WTC11 (cell line): ENCODE results near the gene LMOD2. TPM values are rescaled to one million over a fixed set of nuclear protein-coding genes. Genes with fewer than 3 reads are reported as not detected.

Experiments used
- ATF1 ChIP-seq: sonication (generic); formaldehyde crosslinking; IDR thresholded peaks from 2 replicates; pipeline ENCODE4 v1.8.1; 2023; ENCODE audit warnings: mild to moderate bottlenecking, moderate library complexity, missing genetic modification reagents
- CBFB ChIP-seq: sonication (generic); formaldehyde crosslinking; IDR thresholded peaks from 2 replicates; pipeline ENCODE4 v1.8.1; 2022; ENCODE audit warnings: mild to moderate bottlenecking, low read depth, missing genetic modification reagents
- CREB1 ChIP-seq: sonication (generic); formaldehyde crosslinking; IDR thresholded peaks from 2 replicates; pipeline ENCODE4 v1.8.0; 2023; ENCODE audit warnings: mild to moderate bottlenecking, missing genetic modification reagents
- ELF4 ChIP-seq: sonication (generic); formaldehyde crosslinking; IDR thresholded peaks from 2 replicates; pipeline ENCODE4 v1.8.1; 2022; ENCODE audit warnings: low read depth, mild to moderate bottlenecking, moderate library complexity, missing genetic modification reagents
- ESRRA ChIP-seq: sonication (generic); formaldehyde crosslinking; IDR thresholded peaks from 2 replicates; pipeline ENCODE4 v1.8.1; 2022; ENCODE audit warnings: mild to moderate bottlenecking, missing genetic modification reagents, borderline replicate concordance
- ETV6 ChIP-seq: sonication (generic); formaldehyde crosslinking; IDR thresholded peaks from 2 replicates; pipeline ENCODE4 v1.8.1; 2022; ENCODE audit warnings: mild to moderate bottlenecking, missing genetic modification reagents
- FOXK1 ChIP-seq: sonication (generic); formaldehyde crosslinking; IDR thresholded peaks from 2 replicates; pipeline ENCODE4 v1.8.0; 2022; ENCODE audit warnings: mild to moderate bottlenecking, moderate library complexity, missing genetic modification reagents
- FOXP1 ChIP-seq: sonication (generic); formaldehyde crosslinking; IDR thresholded peaks from 2 replicates; pipeline ENCODE4 v1.8.0; 2022; ENCODE audit warnings: missing genetic modification reagents, mild to moderate bottlenecking, moderate library complexity, borderline replicate concordance
- IRF2 ChIP-seq: sonication (generic); formaldehyde crosslinking; IDR thresholded peaks from 2 replicates; pipeline ENCODE4 v1.8.0; 2022; ENCODE audit warnings: low read depth, missing genetic modification reagents, borderline replicate concordance
- JUN ChIP-seq: sonication (generic); formaldehyde crosslinking; IDR thresholded peaks from 2 replicates; pipeline ENCODE4 v1.8.0; 2023; ENCODE audit warnings: mild to moderate bottlenecking, missing genetic modification reagents
- MXD4 ChIP-seq: fragments of 250-450 bp; sonication (Bioruptor Pico); IDR thresholded peaks from 2 replicates; pipeline ENCODE4 v1.8.0; 2021; ENCODE audit warnings: mild to moderate bottlenecking, moderate library complexity, borderline replicate concordance
- NFE2L1 ChIP-seq: sonication (generic); formaldehyde crosslinking; IDR thresholded peaks from 2 replicates; pipeline ENCODE4 v1.8.1; 2023; ENCODE audit warnings: missing genetic modification reagents
- PRRX2 ChIP-seq: fragments of 250-450 bp; sonication (Bioruptor Pico); IDR thresholded peaks from 2 replicates; pipeline ENCODE4 v1.8.0; 2021; ENCODE audit warnings: mild to moderate bottlenecking
- RELA ChIP-seq: sonication (generic); formaldehyde crosslinking; IDR thresholded peaks from 2 replicates; pipeline ENCODE4 v1.8.1; 2022; ENCODE audit warnings: missing genetic modification reagents, mild to moderate bottlenecking, borderline replicate concordance
- RORB ChIP-seq: fragments of 250-450 bp; sonication (Bioruptor Pico); IDR thresholded peaks from 2 replicates; pipeline ENCODE4 v1.9.0; 2021; ENCODE audit warnings: mild to moderate bottlenecking
- SMAD3 ChIP-seq: sonication (generic); formaldehyde crosslinking; IDR thresholded peaks from 2 replicates; pipeline ENCODE4 v1.8.0; 2022; ENCODE audit warnings: missing genetic modification reagents, mild to moderate bottlenecking, borderline replicate concordance
- SP1 ChIP-seq: sonication (generic); formaldehyde crosslinking; conservative IDR thresholded peaks from 2 replicates; pipeline ENCODE4 v1.8.1; 2022; ENCODE audit warnings: missing genetic modification reagents
- TP53 ChIP-seq: sonication (generic); formaldehyde crosslinking; IDR thresholded peaks from 2 replicates; pipeline ENCODE4 v1.8.1; 2023; ENCODE audit warnings: mild to moderate bottlenecking, missing genetic modification reagents
- ZNF121 ChIP-seq: sonication (generic); formaldehyde crosslinking; IDR thresholded peaks from 2 replicates; pipeline ENCODE4 v1.8.0; 2023; ENCODE audit warnings: missing genetic modification reagents
- ZNF263 ChIP-seq: sonication (generic); formaldehyde crosslinking; IDR thresholded peaks from 2 replicates; pipeline ENCODE4 v1.8.1; 2022; ENCODE audit warnings: low read depth, mild to moderate bottlenecking, moderate library complexity, missing genetic modification reagents
- ZNF317 ChIP-seq: sonication (generic); formaldehyde crosslinking; IDR thresholded peaks from 2 replicates; pipeline ENCODE4 v1.8.1; 2023; ENCODE audit warnings: low read depth, mild to moderate bottlenecking, moderate library complexity, missing genetic modification reagents, borderline replicate concordance
- ZNF423 ChIP-seq: fragments of 250-450 bp; sonication (Bioruptor Pico); IDR thresholded peaks from 2 replicates; pipeline ENCODE4 v2.1.2; 2022; ENCODE audit warnings: mild to moderate bottlenecking, moderate library complexity
- ZNF671 ChIP-seq: fragments of 250-450 bp; sonication (Bioruptor Pico); IDR thresholded peaks from 2 replicates; pipeline ENCODE4 v1.8.0; 2021; ENCODE audit warnings: mild to moderate bottlenecking
- total RNA-seq: library from RNA; stranded (reverse); gene quantifications from 3 replicates; pipeline ENCODE4 v1.2.3, GENCODE V29; 2021
- TF ChIP-seq, protein P1 (sequence below): fragments of 250-450 bp; sonication (Bioruptor Pico); IDR thresholded peaks from 2 replicates; pipeline ENCODE4 v1.8.0; 2021; ENCODE audit warnings: mild to moderate bottlenecking
- TF ChIP-seq, protein P2 (sequence below): sonication (generic); formaldehyde crosslinking; IDR thresholded peaks from 2 replicates; pipeline ENCODE4 v1.8.1; 2023; ENCODE audit warnings: mild to moderate bottlenecking, missing genetic modification reagents
- TF ChIP-seq, protein P3 (sequence below): sonication (generic); formaldehyde crosslinking; IDR thresholded peaks from 2 replicates; pipeline ENCODE4 v1.8.0; 2022; ENCODE audit warnings: mild to moderate bottlenecking, missing genetic modification reagents
- TF ChIP-seq, protein P4 (sequence below): fragments of 250-450 bp; sonication (Bioruptor Pico); IDR thresholded peaks from 2 replicates; pipeline ENCODE4 v2.1.2; 2022; ENCODE audit warnings: mild to moderate bottlenecking, moderate library complexity
- TF ChIP-seq, protein P5 (sequence below): fragments of 250-450 bp; sonication (Bioruptor Pico); IDR thresholded peaks from 2 replicates; pipeline ENCODE4 v1.9.0; 2021; ENCODE audit warnings: moderate library complexity, mild to moderate bottlenecking, inconsistent platforms, borderline replicate concordance
- TF ChIP-seq, protein P6 (sequence below): sonication (generic); formaldehyde crosslinking; IDR thresholded peaks from 2 replicates; pipeline ENCODE4 v1.8.1; 2022; ENCODE audit warnings: low read depth, missing genetic modification reagents, borderline replicate concordance
- TF ChIP-seq, protein P7 (sequence below): fragments of 250-450 bp; sonication (Bioruptor Pico); IDR thresholded peaks from 2 replicates; pipeline ENCODE4 v1.9.0; 2021; ENCODE audit warnings: mild to moderate bottlenecking

LMOD2 gene
- total RNA-seq, 1 experiment from 2014 or later: not detected

DNA sequence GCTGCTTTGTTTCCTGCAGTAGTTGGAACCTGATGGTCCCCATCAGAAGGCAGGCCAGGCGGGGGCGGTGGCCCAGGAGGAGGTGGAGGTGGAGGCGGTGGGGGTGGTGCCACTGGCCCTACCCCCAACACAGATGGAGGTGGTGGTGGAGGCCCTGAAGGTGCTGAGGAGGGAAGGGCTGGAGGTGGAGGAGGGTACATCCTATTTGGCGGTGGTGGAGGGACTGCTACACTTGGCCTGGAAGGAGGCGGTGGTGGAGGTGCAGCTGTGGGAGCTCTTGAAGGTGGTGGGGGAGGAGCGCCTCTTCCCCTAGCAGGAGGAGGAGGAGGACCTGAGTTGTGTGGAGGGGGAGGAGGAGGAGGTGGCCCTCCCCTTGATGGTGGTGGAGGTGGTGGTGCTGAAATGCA lies 36.8 kb downstream of the LMOD2 start (continued):
- TF ChIP-seq, protein P1, sequence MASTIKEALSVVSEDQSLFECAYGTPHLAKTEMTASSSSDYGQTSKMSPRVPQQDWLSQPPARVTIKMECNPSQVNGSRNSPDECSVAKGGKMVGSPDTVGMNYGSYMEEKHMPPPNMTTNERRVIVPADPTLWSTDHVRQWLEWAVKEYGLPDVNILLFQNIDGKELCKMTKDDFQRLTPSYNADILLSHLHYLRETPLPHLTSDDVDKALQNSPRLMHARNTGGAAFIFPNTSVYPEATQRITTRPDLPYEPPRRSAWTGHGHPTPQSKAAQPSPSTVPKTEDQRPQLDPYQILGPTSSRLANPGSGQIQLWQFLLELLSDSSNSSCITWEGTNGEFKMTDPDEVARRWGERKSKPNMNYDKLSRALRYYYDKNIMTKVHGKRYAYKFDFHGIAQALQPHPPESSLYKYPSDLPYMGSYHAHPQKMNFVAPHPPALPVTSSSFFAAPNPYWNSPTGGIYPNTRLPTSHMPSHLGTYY: peak; percentile 93
- TF ChIP-seq, protein P2, sequence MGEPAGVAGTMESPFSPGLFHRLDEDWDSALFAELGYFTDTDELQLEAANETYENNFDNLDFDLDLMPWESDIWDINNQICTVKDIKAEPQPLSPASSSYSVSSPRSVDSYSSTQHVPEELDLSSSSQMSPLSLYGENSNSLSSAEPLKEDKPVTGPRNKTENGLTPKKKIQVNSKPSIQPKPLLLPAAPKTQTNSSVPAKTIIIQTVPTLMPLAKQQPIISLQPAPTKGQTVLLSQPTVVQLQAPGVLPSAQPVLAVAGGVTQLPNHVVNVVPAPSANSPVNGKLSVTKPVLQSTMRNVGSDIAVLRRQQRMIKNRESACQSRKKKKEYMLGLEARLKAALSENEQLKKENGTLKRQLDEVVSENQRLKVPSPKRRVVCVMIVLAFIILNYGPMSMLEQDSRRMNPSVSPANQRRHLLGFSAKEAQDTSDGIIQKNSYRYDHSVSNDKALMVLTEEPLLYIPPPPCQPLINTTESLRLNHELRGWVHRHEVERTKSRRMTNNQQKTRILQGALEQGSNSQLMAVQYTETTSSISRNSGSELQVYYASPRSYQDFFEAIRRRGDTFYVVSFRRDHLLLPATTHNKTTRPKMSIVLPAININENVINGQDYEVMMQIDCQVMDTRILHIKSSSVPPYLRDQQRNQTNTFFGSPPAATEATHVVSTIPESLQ (CRISPR knock-in tag): no peak
- no peak for TF ChIP-seq SMAD3 (CRISPR knock-in tag)
- TF ChIP-seq, protein P3, sequence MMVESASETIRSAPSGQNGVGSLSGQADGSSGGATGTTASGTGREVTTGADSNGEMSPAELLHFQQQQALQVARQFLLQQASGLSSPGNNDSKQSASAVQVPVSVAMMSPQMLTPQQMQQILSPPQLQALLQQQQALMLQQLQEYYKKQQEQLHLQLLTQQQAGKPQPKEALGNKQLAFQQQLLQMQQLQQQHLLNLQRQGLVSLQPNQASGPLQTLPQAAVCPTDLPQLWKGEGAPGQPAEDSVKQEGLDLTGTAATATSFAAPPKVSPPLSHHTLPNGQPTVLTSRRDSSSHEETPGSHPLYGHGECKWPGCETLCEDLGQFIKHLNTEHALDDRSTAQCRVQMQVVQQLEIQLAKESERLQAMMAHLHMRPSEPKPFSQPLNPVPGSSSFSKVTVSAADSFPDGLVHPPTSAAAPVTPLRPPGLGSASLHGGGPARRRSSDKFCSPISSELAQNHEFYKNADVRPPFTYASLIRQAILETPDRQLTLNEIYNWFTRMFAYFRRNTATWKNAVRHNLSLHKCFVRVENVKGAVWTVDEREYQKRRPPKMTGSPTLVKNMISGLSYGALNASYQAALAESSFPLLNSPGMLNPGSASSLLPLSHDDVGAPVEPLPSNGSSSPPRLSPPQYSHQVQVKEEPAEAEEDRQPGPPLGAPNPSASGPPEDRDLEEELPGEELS (CRISPR knock-in tag): peak; percentile 77; the same call in 1 of the 2 replicates
- no peak for TF ChIP-seq TP53 (CRISPR knock-in tag)
- peak; percentile 97 for TF ChIP-seq ZNF263 (CRISPR knock-in tag)
- TF ChIP-seq NFE2L1: peak; percentile 57; the same call in 1 of the 2 replicates
- no peak for TF ChIP-seq ATF1 (CRISPR knock-in tag)
- no peak; the same call in 1 of the 2 replicates for TF ChIP-seq MXD4 (CRISPR knock-in tag)
- peak; percentile 73 for TF ChIP-seq SP1
- TF ChIP-seq, protein P4, sequence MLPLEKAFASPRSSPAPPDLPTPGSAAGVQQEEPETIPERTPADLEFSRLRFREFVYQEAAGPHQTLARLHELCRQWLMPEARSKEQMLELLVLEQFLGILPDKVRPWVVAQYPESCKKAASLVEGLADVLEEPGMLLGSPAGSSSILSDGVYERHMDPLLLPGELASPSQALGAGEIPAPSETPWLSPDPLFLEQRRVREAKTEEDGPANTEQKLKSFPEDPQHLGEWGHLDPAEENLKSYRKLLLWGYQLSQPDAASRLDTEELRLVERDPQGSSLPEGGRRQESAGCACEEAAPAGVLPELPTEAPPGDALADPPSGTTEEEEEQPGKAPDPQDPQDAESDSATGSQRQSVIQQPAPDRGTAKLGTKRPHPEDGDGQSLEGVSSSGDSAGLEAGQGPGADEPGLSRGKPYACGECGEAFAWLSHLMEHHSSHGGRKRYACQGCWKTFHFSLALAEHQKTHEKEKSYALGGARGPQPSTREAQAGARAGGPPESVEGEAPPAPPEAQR (CRISPR knock-in tag): peak; percentile 73; the same call in 1 of the 2 replicates
- no peak for TF ChIP-seq RORB (CRISPR knock-in tag)
- peak; percentile 91 for TF ChIP-seq ZNF121 (CRISPR knock-in tag)
- TF ChIP-seq ESRRA: no peak
- TF ChIP-seq FOXP1 (CRISPR knock-in tag): peak; percentile 90
- TF ChIP-seq JUN: no peak
- TF ChIP-seq, protein P5, sequence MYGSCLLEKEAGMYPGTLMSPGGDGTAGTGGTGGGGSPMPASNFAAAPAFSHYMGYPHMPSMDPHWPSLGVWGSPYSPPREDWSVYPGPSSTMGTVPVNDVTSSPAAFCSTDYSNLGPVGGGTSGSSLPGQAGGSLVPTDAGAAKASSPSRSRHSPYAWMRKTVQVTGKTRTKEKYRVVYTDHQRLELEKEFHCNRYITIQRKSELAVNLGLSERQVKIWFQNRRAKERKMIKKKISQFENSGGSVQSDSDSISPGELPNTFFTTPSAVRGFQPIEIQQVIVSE (CRISPR knock-in tag): no peak
- peak; percentile 66; the same call in 1 of the 2 replicates for TF ChIP-seq ZNF671 (CRISPR knock-in tag)
- no peak for TF ChIP-seq CREB1 (CRISPR knock-in tag)
- peak; percentile 64; the same call in 1 of the 2 replicates for TF ChIP-seq ZNF423
- peak; percentile 70 for TF ChIP-seq FOXK1 (CRISPR knock-in tag)
- peak; percentile 91 for TF ChIP-seq PRRX2
- peak; percentile 90 for TF ChIP-seq ETV6
- no peak for TF ChIP-seq IRF2 (CRISPR knock-in tag)
- TF ChIP-seq ELF4 (CRISPR knock-in tag): no peak
- TF ChIP-seq CBFB (CRISPR knock-in tag): no peak
- TF ChIP-seq, protein P6, sequence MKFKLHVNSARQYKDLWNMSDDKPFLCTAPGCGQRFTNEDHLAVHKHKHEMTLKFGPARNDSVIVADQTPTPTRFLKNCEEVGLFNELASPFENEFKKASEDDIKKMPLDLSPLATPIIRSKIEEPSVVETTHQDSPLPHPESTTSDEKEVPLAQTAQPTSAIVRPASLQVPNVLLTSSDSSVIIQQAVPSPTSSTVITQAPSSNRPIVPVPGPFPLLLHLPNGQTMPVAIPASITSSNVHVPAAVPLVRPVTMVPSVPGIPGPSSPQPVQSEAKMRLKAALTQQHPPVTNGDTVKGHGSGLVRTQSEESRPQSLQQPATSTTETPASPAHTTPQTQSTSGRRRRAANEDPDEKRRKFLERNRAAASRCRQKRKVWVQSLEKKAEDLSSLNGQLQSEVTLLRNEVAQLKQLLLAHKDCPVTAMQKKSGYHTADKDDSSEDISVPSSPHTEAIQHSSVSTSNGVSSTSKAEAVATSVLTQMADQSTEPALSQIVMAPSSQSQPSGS (CRISPR knock-in tag): no peak
- no peak for TF ChIP-seq RELA
- TF ChIP-seq ZNF317: no peak
- TF ChIP-seq, protein P7, sequence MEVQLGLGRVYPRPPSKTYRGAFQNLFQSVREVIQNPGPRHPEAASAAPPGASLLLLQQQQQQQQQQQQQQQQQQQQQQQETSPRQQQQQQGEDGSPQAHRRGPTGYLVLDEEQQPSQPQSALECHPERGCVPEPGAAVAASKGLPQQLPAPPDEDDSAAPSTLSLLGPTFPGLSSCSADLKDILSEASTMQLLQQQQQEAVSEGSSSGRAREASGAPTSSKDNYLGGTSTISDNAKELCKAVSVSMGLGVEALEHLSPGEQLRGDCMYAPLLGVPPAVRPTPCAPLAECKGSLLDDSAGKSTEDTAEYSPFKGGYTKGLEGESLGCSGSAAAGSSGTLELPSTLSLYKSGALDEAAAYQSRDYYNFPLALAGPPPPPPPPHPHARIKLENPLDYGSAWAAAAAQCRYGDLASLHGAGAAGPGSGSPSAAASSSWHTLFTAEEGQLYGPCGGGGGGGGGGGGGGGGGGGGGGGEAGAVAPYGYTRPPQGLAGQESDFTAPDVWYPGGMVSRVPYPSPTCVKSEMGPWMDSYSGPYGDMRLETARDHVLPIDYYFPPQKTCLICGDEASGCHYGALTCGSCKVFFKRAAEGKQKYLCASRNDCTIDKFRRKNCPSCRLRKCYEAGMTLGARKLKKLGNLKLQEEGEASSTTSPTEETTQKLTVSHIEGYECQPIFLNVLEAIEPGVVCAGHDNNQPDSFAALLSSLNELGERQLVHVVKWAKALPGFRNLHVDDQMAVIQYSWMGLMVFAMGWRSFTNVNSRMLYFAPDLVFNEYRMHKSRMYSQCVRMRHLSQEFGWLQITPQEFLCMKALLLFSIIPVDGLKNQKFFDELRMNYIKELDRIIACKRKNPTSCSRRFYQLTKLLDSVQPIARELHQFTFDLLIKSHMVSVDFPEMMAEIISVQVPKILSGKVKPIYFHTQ (CRISPR knock-in tag): no peak
